Inflammatory macrophage treated with lipopolysaccharide for 1 hour (primary cell): ENCODE results near the gene DGCR8.

Experiments used
- DNase-seq, 2 donors: peaks; one replicate each; pipeline ENCODE4 v3.0.0-alpha.2; 2020 to 2022

Gene DGCR8

DNA sequence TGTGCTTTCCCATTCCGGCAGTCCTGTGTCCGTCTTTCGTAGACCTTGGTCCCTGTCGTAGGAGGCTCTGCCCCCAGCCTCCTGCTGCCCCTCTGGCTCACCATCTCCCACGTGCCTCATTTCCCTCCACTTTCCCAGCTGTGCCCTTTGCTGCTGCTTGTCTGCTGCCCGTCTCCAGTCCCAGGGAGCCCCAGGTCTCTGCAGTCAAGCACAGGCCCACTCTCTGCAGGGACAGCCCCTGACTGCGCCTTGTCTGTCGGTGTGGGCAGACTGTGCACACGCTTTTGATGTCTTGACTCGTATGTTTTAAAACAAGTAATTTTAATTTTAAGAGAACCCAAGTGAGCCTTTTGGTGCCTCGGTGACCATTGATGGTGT, 12.4 kb downstream of the DGCR8 start:
- no peak for DNase-seq

DNA sequence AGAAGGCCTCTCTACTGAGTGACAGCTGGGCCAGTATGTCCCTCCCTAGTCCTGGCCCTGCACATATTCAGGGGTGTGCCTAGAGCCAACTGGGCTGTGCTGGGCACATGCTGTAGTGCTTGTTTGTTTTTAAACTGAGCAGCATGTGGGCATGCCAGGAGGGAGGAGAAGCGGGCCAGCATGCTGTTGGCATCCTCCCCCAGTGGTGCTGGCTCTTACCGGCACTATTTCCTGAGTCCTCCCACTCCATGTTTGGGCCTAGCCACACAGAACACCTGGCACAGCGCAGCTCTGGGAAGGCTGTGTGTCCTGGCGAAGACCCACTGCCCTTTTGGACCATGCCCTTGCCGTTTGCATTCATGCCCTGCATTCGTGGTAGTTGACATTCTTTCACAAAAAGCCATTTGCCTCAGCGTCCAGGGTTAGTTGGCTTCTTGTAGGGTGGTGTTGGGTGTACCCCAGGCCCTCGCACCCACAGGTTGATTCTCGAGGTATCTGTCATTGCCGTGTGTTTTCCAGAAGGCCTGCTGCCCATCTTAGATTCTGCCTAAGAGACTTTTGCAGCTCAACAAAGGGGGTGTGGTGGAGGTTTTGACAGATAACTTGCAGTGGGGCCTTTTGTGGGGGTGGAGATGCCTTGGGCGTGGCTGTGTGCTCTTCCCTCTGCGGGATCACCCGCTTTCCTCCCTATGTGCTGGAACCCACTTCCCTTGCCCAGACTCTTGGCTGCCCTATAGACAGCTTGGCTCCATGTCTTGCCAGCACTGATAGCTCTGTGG, 13.6 kb downstream of the DGCR8 start:
- no peak for DNase-seq

DNA sequence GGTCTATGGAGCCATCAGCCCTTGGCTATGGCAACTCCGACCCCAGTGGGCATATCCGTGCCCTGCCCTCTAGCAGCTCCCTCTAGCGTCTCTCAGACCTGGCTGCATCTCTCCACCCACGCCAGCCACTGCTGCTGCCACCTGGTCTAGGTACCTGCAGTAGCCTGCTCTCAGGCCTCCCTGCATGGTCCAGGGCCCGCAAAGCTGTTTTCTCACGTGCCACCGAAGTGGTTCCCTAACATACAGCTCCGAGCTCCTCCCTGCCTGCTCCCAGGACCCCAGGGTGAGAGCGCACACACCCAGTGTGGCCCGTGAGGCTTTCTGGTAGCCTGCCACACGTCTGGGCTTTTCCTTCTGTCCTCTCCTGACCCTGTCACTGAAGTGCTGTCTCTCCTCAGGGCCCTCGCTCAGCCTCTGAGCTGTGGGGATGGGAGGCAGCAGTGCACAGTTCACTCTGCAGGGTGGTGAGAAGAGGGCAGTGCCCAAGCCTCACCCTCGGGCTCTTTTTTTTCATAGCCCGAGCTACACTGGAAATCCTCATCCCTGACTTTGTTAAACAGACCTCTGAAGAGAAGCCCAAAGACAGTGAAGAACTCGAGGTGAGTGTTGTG, 14.3 kb downstream of the DGCR8 start:
- DNase-seq = no peak

DNA sequence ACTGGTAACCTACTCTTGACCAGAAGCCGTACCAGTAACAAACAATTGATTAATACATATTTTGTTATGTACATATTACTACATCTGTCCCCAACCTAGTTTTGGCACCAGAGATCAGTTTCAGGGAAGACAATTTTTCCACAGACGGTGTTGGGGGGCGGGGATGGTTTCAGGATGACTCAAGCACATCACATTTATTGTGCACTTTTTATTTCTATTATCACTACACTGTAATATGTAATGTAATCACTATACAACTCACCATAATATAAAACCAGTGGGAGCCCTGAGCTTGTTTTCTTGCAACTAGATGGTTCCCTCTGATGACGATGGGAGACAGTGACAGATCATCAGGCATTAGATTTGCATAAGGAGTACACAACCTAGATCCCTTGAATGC, 15.5 kb downstream of the DGCR8 start:
- no peak for DNase-seq

DNA sequence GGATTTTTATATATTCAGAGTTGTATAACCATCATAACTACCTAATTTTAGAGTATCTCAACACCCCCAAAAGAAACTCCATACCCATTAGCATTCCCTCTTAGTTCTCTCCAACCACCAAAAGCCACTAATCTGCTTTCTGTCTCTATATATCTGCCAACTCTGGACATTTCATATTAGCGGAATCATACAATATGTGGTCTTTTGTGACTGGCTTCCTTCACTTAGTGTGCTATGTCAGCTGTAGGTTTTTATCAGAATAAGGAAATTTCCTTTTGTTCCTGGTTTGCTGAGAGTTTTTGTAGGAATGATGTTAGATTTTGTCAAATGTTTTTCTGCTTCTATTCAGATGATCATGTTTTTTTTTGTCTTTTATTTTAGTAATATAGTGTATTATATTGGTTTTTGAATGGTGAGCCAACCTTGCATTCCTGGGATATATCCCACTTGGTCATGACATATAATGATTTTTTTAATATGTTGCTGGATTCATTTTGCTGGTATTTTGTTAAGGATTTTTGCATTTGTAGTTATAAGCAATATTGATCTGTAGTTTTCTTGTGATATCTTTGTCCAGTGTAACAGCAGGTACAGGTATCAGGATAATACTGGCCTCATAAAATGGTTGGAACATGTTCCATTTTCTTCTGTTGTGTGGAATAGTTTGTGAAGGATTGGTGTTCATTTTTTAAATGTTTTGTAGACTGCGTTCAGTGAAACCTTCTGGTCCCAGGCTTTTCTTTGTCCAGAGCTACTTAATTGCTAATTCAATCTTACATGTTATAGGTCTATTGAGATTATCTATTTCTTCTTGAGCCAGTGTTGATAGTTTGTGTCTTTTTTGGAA, 16.8 kb downstream of the DGCR8 start:
- DNase-seq = no peak

DNA sequence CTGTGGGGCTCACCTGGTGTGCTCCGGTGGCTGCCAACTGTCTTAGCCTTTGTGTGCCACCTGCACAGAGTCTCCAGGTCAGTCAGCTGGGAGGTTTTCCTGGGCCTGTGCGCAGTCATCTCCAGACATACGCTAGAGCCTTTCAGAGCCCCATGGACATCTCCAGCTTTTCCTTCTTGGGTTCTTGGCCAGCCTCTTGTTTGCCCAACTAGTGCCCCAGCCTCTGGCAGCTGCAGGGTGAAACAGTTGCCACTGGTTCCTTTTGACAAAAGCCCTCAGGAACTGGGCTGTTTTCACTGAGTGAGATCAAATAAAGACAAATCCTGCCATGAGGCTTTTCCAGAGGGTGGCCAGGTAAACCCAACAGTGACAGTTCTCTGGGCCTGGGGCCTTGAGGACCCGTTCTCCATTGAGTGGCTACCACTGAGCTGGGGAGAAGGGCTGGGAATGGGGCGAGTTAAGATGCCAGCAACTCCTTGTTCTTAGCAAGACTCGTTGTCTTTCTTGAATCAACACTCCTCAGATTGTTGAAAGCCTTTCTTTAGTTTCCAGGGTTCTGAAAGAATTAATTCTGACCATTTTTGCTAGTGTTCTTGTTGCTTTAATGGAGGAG, 19.2 kb downstream of the DGCR8 start:
- no peak for DNase-seq

DNA sequence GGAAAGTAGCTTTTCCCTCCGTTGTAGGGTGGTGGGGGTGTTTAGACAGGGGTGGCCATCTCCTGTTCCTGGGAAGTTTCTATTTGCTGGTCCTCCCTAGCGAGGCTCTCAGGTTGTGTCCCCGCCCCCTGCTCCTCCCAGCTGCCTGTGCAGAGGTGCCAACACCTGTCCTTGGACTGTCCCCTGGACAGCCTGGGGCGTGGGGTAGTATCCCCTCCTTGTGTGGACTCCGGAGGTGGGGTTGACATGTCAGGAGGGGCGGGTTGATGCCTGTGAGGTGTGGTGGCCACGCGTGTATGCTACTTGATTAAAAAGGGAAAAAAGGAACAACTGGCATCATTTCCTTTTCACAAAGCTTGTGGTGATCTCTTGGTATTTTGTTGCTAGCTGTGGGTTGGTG, 21.6 kb downstream of the DGCR8 start:
- no peak for DNase-seq

DNA sequence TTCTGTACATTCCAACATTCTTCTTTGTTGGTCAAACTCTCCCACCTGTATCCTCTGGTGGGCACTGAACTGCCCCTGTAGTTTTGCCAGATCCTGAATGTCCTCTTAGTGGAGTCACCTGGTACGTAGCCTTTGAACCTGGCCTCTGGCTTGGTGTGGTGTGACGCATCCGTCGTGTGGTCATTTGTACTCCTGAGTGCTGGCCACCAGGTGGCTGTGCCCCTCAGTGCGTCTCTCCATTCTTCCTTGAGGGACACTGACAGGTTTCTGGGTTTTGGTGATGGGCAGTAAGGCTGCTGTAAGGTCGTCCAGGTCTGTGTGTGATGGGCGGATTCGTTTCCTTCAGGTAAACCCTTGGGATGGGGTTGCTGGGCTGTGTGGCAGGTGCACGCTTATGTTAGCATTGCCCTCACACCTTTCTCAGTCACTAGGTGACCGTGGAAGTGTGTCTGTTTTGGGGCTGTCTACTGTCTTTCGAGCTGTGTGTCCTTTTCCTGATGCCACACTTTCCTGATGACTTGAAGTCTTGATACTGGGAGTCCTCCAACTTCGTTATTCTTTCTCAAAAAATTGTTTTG, 22.3 kb downstream of the DGCR8 start:
- DNase-seq = no peak

DNA sequence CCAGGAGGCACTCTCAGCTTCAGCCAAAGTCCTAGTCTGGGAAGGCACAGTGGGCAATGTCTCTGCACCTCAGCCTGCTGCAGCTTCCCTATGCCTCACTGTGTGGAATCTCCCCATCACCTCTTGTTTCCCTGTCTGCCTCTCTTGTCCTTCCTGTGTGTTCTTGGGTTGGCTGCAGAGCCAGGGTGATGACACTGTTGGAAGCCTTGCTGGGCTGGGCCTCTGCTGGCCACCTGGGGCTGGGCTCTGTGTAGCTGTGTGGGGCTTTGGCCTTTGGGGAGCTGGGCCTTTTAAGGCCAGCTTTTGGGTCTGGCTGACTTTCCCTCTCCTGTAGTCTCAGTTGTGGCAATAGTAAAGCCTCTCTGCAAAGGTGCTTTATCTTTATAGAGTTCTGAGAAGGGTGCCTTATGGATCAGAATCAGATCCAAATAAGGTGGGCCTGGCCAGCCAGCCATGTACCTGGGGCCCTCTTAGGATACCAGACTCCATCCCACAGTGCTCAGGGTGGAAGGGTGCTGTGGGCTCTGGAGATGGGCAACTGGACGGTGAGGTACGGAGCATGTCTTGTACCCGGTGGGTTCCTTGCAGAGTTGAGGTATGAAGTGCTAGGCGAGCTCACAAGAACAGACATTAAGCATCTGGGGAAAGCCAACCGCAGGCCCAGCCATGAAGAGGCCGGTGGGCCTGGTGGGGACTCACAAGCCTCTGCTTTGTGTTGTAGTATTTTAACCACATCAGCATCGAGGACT, 25.6 kb downstream of the DGCR8 start:
- DNase-seq = no peak

DNA sequence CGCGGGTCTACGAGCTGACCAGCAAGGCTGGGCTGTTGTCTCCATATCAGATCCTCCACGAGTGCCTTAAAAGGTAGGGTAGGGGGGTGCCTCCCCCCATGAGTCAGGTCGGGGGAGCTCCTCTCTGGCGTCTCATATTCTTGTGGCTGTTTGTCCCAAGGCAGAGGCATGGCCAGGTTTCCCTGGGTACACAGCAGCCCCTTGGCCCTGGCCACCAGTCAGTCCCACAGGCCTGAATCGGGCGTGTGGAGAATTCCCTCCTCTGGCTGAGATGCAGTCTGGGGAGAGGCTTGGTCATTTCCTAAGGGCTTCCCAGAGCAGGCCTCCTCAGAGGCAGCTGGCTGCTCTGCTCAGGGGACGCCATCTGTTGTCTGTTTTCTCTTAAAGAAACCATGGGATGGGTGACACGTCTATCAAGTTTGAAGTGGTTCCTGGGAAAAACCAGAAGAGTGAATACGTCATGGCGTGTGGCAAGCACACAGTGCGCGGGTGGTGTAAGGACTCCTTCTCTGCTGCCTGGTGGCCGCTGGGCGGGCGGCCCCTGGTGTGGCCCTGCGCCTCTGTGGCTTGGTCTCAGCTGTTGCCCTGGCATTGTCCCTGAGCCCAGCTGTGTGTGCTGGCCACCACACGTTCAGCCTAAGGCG, 26.3 kb downstream of the DGCR8 start:
- no peak for DNase-seq

DNA sequence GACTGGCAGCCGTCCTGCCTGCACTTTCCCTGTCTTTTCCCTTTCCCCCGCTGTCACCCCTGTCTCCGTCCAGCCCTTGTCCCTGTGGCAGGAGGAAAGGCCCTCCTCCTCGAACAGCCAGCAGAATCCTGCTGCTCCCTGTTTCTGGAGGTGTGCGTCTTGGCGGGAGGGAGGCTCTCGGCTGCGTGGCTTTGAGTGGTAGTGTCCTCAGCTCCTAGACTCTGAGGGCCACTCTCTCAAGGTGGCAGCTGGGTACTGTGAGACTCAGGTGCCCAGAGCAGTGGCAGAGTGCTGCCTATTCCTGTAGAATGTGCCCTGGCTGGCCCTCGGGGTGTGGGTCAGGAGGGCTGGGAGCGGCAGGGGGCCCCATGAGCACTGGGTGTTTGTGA, 26.8 kb downstream of the DGCR8 start:
- no peak for DNase-seq

DNA sequence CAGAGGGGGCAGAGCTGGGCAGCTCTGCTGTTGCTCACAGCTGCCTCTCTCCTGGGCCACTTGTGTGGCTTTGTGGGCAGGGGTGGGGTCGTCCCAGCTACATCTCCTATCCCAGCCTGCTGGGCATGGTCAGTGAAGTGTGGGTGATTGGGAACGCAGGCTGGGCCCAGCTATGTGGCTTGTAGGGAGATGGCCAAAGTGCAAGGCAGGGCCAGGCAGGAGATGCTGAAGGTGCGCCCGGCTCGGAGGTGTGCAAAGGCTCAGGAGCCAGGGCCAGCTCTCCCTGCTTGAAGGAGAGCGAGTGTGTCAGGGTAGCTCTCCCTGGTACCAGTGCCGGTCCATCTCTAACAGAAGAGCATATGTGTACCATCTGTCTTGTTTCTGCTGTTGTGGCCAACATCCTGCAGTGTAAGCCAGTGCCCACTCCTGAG, 27.4 kb downstream of the DGCR8 start:
- DNase-seq = no peak

DNA sequence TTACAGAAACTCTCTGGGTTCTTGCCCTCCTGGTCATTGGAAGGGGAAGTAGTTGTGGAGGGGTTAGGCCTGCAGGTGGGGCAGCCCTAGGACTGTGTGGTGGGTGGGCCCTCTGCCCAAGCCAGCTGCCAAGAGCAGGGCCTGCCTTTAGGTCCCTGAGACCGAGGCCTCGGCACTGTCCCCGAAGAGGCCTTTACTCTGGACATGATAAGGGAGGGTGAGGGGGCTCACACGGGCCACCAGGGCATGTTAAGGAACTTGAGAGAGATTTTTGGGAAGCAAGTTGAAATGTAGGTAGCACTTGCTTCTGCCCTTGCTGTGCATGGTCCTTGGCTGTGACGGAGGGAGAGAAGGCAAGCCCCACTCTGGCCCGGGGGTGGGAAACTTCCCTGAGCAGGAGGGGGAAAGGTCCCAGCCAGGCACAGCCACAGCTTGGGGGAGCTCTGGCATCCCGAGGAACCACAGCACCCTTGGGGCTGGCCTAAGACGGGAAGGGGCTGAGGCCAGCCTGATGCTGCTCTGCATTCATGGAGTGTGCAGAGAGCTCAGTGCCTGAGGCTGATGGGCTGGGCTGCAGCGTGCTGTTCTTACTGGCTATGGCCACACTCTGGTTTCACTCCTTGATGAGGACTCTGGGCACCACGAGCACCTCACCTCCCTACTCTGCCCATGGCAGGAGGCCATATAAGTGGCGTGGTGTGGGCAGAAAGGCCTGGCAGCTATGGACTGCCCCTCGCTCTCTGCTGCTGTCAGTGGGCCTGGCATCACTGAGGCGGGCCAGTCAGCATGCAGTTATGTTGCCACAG, 28.1 kb downstream of the DGCR8 start:
- DNase-seq = no peak

DNA sequence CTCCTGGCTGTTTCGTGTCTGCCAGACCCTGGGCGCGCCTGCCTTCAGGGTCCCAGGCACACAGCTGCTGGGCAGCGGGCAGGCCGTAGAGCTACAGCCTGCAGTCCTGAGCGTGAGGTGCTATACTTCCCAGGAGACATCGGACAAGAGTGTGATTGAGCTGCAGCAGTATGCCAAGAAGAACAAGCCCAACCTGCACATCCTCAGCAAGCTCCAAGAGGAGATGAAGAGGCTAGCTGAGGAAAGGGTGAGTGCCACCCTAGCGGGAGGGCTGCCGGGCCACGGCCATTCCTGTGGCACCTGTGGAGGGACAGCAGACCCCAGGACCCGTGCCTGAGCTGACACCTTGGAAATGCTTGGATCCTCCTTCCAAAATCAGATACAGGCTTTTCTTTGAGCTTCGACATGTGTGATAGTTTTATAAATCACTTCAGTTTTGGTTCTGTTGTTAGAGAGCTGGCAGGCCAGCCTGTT, 28.8 kb downstream of the DGCR8 start:
- no peak for DNase-seq

DNA sequence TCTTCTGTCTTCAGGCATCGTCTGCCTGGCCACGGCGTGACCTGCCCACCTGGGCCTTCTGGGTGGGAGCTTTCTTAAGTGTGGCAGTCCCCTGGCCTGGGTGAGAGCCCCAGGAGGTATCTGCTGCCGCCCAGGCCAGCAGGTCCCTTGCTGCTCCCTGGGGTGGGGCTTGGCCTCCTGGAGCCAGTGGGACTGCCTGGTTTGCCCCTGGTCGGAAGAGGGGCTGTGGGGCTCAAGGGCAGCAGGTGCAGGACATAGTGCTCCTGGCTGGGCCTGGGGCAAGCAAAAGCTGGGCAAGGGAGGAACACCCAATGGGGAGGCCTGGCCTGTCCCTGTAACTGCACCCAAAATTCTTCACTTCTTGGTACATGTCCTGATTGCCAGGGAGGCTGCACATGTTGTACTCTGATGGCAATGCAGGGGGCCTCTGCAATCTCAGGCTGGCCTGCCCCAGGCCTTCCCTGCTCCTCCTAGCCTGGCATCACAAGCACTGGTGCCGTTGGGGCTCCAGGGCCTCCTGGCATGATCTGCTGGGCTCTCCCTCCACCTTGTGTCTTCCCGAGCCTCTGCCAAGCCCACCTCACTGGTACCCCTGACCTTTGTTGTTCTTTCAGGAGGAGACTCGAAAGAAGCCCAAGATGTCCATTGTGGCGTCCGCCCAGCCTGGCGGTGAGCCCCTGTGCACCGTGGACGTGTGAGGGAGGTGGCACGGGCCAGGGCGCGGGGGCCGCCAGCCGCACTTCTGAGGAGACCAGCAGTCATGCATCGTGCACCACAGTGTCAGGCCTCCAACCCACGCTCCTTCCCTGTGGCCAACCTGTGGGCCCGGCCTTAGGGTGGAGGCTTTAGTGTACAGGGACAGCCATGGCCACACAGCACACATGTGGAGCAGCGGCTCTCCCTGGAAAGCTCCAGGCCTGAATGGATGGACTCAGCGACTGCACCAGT, 29.6 kb downstream of the DGCR8 start:
- DNase-seq = no peak

DNA sequence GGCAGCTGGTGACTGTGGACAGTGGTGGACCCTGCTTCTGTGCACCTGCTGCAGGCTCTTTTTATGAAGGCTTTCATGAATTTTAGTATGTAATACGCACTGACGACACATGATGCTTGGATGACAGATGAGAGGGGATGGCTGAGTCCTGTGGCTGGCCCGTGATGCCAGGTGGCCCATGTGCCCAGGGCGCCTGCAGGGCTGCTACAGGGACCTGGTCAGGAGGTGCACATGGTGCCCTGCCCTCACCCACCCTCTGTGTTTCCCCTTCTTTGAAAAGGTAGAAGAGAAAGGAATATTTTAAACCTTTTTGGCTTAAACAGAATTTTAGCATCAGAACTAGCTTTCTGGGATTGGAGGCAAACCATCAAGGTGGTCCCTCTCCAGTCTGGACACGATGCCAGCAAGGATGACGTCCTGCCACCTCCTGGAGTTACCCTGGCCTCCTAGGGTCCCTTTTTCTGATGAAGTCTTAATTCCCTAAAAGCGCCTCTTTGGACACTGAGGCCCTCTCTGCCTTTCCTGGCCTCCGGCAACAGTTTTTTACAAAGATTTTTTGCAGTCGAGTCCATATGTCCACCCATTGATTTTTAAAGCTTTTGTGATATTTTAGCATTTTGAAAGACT, 30.4 kb downstream of the DGCR8 start:
- DNase-seq = no peak

DNA sequence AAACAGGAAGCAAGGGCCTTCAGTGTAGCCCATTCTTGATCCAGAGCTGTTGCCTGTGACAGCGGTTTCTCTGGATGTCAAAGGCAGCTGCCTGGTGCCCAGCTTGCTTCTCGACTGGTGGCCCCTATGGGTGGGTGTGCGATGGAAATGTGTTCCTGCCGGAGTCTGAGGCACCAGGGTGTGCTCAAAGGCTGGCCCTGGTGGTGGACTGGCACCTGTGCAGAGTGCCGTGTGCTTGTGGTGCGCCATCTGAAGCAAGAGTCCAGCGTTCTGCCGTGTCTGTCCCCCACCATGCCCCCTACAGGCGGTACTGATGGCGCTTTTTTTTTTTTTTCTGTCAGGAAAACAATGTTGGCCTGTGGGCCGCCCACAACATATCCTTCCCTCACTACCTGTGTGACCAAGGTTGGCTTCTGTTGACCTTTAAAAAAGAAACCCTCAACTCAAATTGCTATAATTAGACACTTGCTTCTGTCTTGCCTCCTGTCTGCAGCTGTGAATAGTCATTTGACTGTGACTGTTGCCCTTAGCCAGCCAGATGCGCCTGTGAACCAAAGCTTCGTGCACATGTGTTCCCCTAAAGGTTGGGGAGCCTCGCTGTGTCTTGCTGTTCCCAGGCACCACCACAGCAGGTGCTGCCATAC, 31.1 kb downstream of the DGCR8 start:
- no peak for DNase-seq
